Duodenal mucosa (tissue), 2 donors: ENCODE results near the gene STARD3.
A peak's percentile ranks its signal among the peaks of the same experiment; 100 is the strongest.

Source experiments
- H3K27ac ChIP-seq: one replicate; pipeline ENCODE4 v1.7.0; 2013; ENCODE audit warnings: low read depth, low read length
- H3K27me3 ChIP-seq, 2 donors: one replicate each; pipeline ENCODE4 v1.7.0; 2013; ENCODE audit warnings: low read length in 2 of 2, control low read depth in 1 of 2; ENCODE audit not compliant: insufficient read depth in 2 of 2, control insufficient read depth in 1 of 2
- H3K36me3 ChIP-seq, 2 donors: one replicate each; pipeline ENCODE4 v1.7.0; 2013; ENCODE audit warnings: low read length in 2 of 2, control low read depth in 1 of 2; ENCODE audit not compliant: insufficient read depth in 2 of 2, control insufficient read depth in 1 of 2
- H3K4me1 ChIP-seq, 2 donors: one replicate each; pipeline ENCODE4 v1.7.0; 2013; ENCODE audit warnings: low read length in 2 of 2, control low read depth in 1 of 2; ENCODE audit not compliant: insufficient read depth in 2 of 2, control insufficient read depth in 1 of 2
- H3K4me3 ChIP-seq, 2 donors: one replicate each; pipeline ENCODE4 v1.7.0; 2013; ENCODE audit warnings: low read length in 2 of 2, low read depth in 1 of 2
- H3K9ac ChIP-seq, 2 donors: one replicate each; pipeline ENCODE4 v1.7.0; 2013; ENCODE audit warnings: low read length in 2 of 2, low read depth in 1 of 2
- H3K9me3 ChIP-seq, 2 donors: one replicate each; pipeline ENCODE4 v1.7.0; 2013; ENCODE audit warnings: low read length in 2 of 2, control low read depth in 1 of 2; ENCODE audit not compliant: control insufficient read depth in 1 of 2

STARD3 gene

DNA sequence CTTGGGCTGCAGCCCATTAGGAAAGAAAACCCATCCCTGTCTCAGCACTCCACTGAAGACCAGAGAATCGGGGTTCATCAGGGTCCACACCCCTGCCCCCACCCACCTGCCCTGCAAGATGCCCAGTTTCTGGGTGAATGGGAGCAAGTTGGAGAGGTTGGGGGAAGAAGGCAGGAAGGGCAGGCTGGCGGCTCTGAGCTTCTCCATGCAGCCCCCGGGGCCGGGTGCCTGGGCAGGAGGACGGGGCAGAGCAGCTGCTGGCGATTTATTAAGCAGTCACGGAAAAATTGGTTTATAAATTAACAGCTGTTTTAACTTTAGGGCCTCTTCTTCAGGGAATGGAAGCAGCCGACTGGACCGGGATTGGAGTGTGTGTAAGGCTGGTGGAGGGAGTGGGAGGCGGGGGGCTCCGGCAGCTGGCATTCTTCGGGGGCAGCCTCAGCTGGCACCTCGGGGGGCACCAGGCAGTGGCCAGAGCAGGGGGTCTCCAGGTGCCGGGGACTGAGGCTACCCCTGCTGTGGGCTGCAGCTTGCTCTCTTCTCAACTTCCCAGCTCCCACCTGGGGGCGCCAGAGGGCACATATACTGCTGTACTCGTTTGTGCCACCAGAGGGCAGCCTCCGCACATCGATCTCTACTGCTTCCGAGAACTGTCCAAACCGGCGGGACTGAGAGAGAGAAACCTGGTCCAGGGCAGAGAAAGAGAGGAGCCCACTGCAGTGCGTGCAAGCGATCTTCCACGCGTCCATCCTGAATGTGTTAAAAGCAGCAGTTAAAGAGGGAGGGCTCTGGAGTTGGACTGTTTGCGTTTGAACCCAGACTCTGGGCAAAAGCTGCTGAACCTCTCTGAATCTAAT lies 15.2 kb upstream of the STARD3 start:
- Histone ChIP-seq H3K4me1 (peaks cover 44 to 51% of the 10 kb centered on the region in 2 donors), H3K27ac (no peak overlapping the region), H3K27me3 (peaks cover 9 to 10% of the 10 kb centered on the region in 2 donors), H3K9me3 (no peaks in the 10 kb centered on the region), H3K4me3 (peak overlapping the region in 1 of 2 donors; percentile 26), H3K9ac (peak overlapping the region in 1 of 2 donors; percentile 49), H3K36me3 (no peaks in the 10 kb centered on the region)

DNA sequence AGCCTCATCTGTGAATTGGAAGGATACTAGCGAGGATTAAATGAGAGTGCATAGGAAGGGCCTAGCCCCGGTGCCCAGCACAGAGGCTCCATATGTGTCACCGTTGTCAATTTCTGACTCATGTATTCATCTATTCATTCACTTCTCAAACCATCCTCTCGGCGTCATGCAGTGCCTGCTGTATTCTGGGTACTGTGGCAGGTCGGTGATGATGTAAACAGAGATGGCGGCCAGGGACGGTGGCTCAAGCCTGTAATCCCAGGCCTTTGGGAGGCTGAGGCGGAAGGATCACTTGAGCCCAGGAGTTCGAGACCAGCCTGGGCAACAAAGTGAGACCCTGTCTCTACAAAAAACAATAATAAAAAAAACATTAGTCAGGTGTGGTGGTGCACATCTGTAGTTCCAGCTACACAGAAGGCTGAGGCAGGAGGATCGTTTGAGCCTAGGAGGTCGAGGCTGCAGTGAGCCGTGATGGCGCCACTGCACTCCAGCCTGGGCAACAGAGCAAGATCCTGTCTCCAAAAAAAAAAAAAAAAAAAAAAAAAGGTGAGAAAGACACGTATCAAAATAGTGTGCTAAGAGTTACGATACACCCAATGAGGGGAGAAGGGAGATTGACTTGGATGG lies 14.5 kb upstream of the STARD3 start:
- peak overlapping the region in 1 of 2 donors; percentile 49 for H3K9ac ChIP-seq
- no peak overlapping the region for H3K27ac ChIP-seq
- H3K4me1 ChIP-seq = peaks cover 38 to 45% of the 10 kb centered on the region in 2 donors
- H3K4me3 ChIP-seq = peak overlapping the region in 1 of 2 donors; percentile 26
- H3K36me3 ChIP-seq = no peaks in the 10 kb centered on the region
- H3K27me3 ChIP-seq = peaks cover 2 to 4% of the 10 kb centered on the region in 2 donors
- H3K9me3 ChIP-seq = no peaks in the 10 kb centered on the region

DNA sequence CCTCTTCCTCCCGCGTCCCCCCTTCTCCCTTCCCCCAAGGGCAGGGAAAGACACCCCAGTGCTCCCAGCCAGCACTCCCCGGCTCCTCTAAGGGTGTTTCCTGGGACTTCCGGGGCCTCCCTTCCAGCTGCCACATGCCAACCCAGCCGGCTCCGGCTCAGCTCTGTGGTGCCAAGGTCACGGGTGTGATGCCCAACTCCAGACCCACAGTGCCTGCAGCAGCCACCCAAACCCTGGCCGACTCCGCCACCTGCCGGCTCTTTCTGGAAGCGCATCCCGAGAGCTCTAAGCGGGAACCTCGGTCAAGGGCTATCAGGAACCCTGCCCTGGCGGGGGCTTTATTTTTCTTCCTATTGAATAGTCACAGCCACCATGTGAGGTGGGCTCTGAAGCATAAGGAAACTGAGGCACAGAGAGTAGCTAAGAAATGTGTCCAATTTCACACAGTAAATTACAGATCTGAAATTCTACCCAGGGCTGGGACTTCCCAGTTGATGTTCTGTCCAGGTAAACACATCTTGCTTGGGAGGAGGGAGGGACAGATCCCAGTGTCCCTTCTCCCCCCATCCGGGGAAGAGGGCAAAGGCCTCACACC lies 13.5 kb upstream of the STARD3 start:
- no peaks in the 10 kb centered on the region for H3K9me3 ChIP-seq
- H3K27ac ChIP-seq = no peak overlapping the region
- no peaks in the 10 kb centered on the region for H3K36me3 ChIP-seq
- H3K4me1 ChIP-seq = peaks cover 38 to 48% of the 10 kb centered on the region in 2 donors
- H3K4me3 ChIP-seq = no peak overlapping the region
- peaks cover 2 to 4% of the 10 kb centered on the region in 2 donors for H3K27me3 ChIP-seq
- no peak overlapping the region for H3K9ac ChIP-seq

DNA sequence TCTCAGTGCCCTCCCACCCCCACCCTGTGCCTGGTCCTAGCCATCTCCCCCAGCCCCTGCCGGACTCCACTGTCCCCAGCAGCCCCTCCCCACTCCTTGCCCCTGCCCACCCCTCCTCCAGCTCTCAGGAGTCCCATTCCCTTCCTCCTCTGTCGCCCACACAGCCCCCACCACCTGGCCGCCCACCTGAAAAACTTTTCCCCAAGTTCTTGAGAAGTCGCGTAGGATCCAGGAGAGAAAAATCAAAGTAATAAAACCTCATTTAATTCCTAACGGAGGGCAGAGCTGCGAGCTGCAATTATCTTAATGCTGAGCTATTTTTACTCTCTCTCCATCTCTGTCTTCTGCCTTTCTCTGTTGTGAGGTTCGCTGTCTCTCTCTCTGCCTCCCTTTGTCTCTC lies 12.6 kb upstream of the STARD3 start:
- Histone ChIP-seq H3K36me3 (no peaks in the 10 kb centered on the region), H3K27me3 (peaks cover 2 to 4% of the 10 kb centered on the region in 2 donors), H3K9ac (no peak overlapping the region), H3K4me1 (peaks cover 41 to 43% of the 10 kb centered on the region in 2 donors), H3K27ac (no peak overlapping the region), H3K4me3 (no peak overlapping the region), H3K9me3 (no peaks in the 10 kb centered on the region)

DNA sequence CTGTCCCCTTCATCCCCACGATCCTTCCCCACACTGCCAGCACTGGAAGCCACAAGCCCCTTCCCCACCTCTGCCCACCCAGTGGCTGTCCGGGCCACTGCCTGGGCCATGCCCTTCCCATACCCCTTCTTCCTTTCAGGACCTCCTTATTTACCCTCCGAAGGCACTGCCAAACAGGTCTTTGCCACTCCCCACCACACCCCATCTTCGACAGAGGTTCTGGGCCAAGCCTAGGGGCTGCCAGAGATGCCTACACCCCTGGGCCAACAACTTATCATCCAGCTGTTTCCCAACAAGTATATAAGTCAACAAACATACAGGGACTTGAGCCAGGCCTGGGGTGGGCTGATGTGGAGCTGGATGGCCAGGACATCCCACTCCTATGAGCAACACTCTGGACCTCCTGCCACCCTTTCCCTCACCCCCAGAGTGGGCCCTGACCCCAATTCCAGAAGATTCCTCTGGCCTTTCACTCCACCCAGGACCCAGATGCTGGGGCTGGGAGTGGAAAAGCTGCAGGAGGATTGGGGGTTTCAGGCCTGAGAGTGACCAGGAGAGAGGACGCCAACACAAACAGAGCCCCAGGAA lies 11.7 kb upstream of the STARD3 start:
- H3K4me3 ChIP-seq = peak overlapping the region in 1 of 2 donors; percentile 5
- peaks cover 2 to 4% of the 10 kb centered on the region in 2 donors for H3K27me3 ChIP-seq
- H3K4me1 ChIP-seq = peaks cover 44 to 45% of the 10 kb centered on the region in 2 donors
- H3K9ac ChIP-seq = peak overlapping the region in 1 of 2 donors; percentile 7
- no peak overlapping the region for H3K27ac ChIP-seq
- no peaks in the 10 kb centered on the region for H3K36me3 ChIP-seq
- H3K9me3 ChIP-seq = no peaks in the 10 kb centered on the region

DNA sequence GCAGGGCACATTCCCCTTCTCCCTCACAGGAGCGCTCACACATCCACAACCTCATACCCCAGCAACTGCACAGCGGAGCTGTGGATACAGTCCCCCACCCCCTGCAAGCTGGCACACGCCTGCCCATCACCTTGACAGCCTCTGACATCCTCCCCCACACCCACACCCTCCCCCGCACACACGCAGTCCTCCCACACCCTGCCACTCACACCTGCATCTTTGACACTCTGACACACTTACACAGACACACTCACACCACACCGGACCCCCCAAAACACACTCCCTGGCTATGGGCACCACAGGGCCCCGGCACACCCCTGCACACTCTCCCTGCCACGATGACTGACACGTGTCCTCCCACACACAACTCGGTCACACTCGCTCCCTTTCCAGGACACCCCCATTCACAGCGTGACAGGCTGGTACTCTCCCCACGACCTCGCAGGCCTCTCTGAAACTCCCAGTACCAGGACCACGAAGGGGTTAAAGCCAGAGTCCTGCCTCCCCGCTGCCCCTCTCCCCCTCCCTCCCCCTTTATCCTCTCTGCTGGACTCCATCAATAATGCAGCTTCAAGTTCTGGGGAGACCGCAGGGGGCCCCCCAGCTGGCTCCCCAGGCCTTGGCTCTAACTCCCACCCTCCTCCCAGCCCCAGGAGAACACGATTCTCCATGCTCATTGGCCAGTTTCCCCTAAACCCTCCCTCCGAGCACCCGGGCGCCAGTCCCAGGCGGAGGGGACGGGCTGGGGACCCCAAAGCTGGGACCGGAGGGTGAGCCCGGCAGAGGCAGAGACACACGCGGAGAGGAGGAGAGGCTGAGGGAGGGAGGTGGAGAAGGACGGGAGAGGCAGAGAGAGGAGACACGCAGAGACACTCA lies 10.5 kb upstream of the STARD3 start, which contains the start of gene PPP1R1B:
TSS of gene PPP1R1B (plus strand) at position 782 of the 876 bp plus-strand sequence. CDS start 441 bp downstream, outside the sequence.
- H3K4me3 ChIP-seq = peak within 1 kb of the TSS; percentile 58 to 81
- H3K27ac ChIP-seq = peak within 1 kb of the TSS; percentile 76
- no peaks in the 10 kb centered on the region for H3K9me3 ChIP-seq
- peak within 1 kb of the TSS; percentile 75 to 82 for H3K9ac ChIP-seq
- H3K36me3 ChIP-seq = no peaks in the 10 kb centered on the region
- peaks cover 51 to 54% of the 10 kb centered on the region in 2 donors for H3K4me1 ChIP-seq
- peaks cover 2 to 4% of the 10 kb centered on the region in 2 donors for H3K27me3 ChIP-seq

DNA sequence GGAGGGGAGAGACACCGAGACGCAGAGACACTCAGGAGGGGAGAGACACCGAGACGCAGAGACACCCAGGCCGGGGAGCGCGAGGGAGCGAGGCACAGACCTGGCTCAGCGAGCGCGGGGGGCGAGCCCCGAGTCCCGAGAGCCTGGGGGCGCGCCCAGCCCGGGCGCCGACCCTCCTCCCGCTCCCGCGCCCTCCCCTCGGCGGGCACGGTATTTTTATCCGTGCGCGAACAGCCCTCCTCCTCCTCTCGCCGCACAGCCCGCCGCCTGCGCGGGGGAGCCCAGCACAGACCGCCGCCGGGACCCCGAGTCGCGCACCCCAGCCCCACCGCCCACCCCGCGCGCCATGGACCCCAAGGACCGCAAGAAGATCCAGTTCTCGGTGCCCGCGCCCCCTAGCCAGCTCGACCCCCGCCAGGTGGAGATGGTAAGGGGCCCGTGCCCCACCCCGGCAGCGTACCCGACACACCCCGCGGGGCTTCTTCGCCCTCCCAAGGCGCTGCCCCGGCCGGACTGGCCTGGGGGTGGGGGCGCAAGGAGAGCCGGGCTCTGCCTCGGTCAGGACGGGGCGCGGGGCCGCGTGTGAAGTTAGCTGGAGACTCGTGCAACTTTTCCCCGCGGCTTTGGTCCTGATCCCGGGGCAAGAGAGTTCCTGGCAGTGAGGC lies 9.8 kb upstream of the STARD3 start:
- H3K9ac ChIP-seq = peak overlapping the region; percentile 75 to 82
- H3K27me3 ChIP-seq = peaks cover 4 to 6% of the 10 kb centered on the region in 2 donors
- peak overlapping the region; percentile 76 for H3K27ac ChIP-seq

DNA sequence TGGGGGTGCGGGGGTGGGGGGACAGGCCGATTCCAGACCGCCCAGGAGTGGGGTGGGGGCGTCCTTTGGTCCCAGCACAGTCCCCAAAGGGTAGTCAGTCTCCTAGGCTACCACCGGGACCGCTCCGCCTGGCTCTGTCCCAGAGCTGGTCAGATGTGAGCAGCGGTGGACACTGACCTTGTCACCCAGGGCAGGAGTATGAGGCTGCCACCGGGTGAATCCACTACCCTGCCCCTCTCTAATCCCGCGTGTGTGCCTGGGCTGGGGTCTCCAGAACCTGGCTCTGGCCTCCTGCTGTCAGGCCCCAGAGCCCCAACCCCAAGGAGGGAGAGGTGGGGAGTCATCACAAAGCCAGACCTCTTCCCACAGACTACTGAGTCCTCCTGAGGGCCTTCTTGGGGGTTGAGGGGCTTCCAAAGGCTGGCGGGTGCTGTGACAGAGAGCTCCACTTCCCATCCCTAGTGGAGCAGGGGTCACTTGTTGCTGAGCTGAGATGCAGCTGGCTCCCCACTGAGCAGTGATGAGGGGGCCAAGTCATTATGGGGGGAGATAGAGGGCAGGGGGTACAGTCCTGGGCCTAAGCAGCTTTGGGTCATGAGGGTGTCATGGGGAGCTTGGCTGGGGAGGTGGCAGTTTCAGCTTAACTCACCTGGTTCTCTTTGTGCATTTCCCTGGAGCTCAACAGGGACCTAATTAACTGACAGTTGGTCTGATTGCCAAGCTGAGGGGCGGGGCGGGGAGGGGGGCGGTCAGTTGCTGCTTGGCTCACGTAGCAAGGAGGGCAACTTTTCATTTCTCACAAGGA lies 9.0 kb upstream of the STARD3 start:
- Histone ChIP-seq H3K9ac (peak overlapping the region; percentile 73 to 75), H3K4me3 (peak overlapping the region; percentile 58 to 81), H3K4me1 (peaks cover 59% of the 10 kb centered on the region in 2 donors), H3K36me3 (no peaks in the 10 kb centered on the region), H3K27me3 (peaks cover 4 to 6% of the 10 kb centered on the region in 2 donors), H3K9me3 (no peaks in the 10 kb centered on the region), H3K27ac (peak overlapping the region; percentile 76)

More for the DNA sequence above, 9.8 kb upstream of the STARD3 start:
- H3K36me3 ChIP-seq = no peaks in the 10 kb centered on the region
- no peaks in the 10 kb centered on the region for H3K9me3 ChIP-seq
- H3K4me1 ChIP-seq = peaks cover 58 to 60% of the 10 kb centered on the region in 2 donors
- H3K4me3 ChIP-seq = peak overlapping the region; percentile 58 to 81
